Renal cortical epithelial cell (primary cell): Measurements from ENCODE around the gene FGF14. TPM values are rescaled to one million over a fixed set of nuclear protein-coding genes. Genes with fewer than 3 reads are reported as not detected.
A peak's percentile ranks its signal among the peaks of the same experiment; 100 is the strongest.
"Not testable (repeated sequence)": the region's sequence is repeated elsewhere in the genome, so short reads cannot be mapped to it uniquely, and the experiment has no call there.

Source experiments
- DNase-seq: peaks from one replicate; pipeline ENCODE4 v3.0.0-alpha.2; 2011; ENCODE audit warnings: low read depth
- total RNA-seq: library from RNA; depleted of rRNA; stranded (reverse); fragments of >200 nt; gene quantifications from 2 replicates; pipeline ENCODE4 v1.2.3, GENCODE V29; 2014

Gene FGF14
- total RNA-seq, 1 donor from 2014 or later, result 0.70 TPM

- no peak for DNase-seq
Observed at GRCh38 chr13:102041544-102041943, 360.3 kb downstream of the FGF14 start.

GRCh38 chr13:102040812-102041211 lies 361.0 kb downstream of the FGF14 start:
- no peak for DNase-seq

- no peak for DNase-seq
Observed at GRCh38 chr13:102039264-102039663, 362.6 kb downstream of the FGF14 start.

- DNase-seq, result no peak
Observed at GRCh38 chr13:102038787-102039186, 363.1 kb downstream of the FGF14 start.

GRCh38 chr13:102035969-102036368 lies 365.9 kb downstream of the FGF14 start:
- DNase-seq, result peak; percentile 83

GRCh38 chr13:102033857-102034331 lies 368.0 kb downstream of the FGF14 start:
- peak; percentile 75 for DNase-seq

- no peak for DNase-seq
Observed at GRCh38 chr13:102033386-102033785, 368.5 kb downstream of the FGF14 start.

GRCh38 chr13:102028868-102029267 lies 373.0 kb downstream of the FGF14 start:
- no peak for DNase-seq

- no peak for DNase-seq
Observed at GRCh38 chr13:102028206-102028605, 373.6 kb downstream of the FGF14 start.

GRCh38 chr13:102021777-102022176 lies 380.1 kb downstream of the FGF14 start:
- DNase-seq, result no peak

- DNase-seq, result peak; percentile 74
Observed at GRCh38 chr13:102020611-102021216, 381.1 kb downstream of the FGF14 start.

GRCh38 chr13:102018716-102019115 lies 383.1 kb downstream of the FGF14 start:
- no peak for DNase-seq

GRCh38 chr13:102017248-102017647 lies 384.6 kb downstream of the FGF14 start:
- no peak for DNase-seq

GRCh38 chr13:102012299-102013293 lies 389.3 kb downstream of the FGF14 start:
- DNase-seq, result no peak

GRCh38 chr13:102011455-102011854 lies 390.4 kb downstream of the FGF14 start:
- DNase-seq, result not testable (repeated sequence)

- DNase-seq, result no peak
Observed at GRCh38 chr13:102003848-102004570, 397.8 kb downstream of the FGF14 start.

- no peak for DNase-seq
Observed at GRCh38 chr13:102002287-102002686, 399.6 kb downstream of the FGF14 start.

- DNase-seq, result no peak
Observed at GRCh38 chr13:102000764-102001163, 401.1 kb downstream of the FGF14 start.

- no peak for DNase-seq
Observed at GRCh38 chr13:101998129-101998528, 403.7 kb downstream of the FGF14 start.

GRCh38 chr13:101996954-101997353 lies 404.9 kb downstream of the FGF14 start:
- DNase-seq, result no peak

GRCh38 chr13:101989798-101990350 lies 412.0 kb downstream of the FGF14 start:
- peak; percentile 46 for DNase-seq

- no peak for DNase-seq
Observed at GRCh38 chr13:101988140-101988539, 413.7 kb downstream of the FGF14 start.
